ENCODE results near the gene TRIML1. TPM values are rescaled to one million over a fixed set of nuclear protein-coding genes. Genes with fewer than 3 reads are reported as not detected.

The TRIML1 gene
- total and polyA plus RNA-seq, 4 donors = not detected

DNA sequence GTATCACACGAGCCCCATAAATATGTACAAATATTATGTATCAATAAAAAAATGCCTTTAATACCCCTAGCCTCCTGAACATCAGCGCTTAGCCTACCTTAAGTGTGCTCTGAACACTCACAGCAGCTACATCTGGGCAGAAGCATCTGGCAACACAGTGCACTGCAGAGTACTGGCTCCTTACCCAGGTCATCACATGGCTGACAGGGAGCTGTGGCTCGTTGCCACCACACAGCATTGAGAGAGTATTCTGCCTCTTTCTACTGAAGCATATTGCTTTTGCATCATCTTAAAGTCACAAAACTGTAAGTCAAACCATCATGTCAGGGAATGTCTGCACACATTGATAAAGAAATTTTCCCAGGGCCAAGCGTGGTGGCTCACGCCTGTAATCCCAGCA is 55.2 kb downstream of the TRIML1 start:
- no peaks in the 10 kb centered on the region for H3K4me1 ChIP-seq (ENCODE audit: control insufficient read depth in 5 of 5, insufficient read depth in 5 of 5, low read length in 5 of 5)
- TF ChIP-seq, protein P1, sequence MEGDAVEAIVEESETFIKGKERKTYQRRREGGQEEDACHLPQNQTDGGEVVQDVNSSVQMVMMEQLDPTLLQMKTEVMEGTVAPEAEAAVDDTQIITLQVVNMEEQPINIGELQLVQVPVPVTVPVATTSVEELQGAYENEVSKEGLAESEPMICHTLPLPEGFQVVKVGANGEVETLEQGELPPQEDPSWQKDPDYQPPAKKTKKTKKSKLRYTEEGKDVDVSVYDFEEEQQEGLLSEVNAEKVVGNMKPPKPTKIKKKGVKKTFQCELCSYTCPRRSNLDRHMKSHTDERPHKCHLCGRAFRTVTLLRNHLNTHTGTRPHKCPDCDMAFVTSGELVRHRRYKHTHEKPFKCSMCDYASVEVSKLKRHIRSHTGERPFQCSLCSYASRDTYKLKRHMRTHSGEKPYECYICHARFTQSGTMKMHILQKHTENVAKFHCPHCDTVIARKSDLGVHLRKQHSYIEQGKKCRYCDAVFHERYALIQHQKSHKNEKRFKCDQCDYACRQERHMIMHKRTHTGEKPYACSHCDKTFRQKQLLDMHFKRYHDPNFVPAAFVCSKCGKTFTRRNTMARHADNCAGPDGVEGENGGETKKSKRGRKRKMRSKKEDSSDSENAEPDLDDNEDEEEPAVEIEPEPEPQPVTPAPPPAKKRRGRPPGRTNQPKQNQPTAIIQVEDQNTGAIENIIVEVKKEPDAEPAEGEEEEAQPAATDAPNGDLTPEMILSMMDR (IDR thresholded peaks at IDR 0.05; ENCODE audit: control extremely low read depth, extremely low read depth) = no peak
- H3K4me3 ChIP-seq = no peak overlapping the region
- DNase-seq = no peak
- ATAC-seq (ENCODE audit: insufficient read depth, low FRiP score) = no peak
- no peak overlapping the region for H3K27ac ChIP-seq (ENCODE audit: low read depth in 1 of 2, low read length in 1 of 2)
- no peaks in the 10 kb centered on the region for H3K9me3 ChIP-seq (ENCODE audit: control insufficient read depth in 4 of 4, insufficient read depth in 3 of 4, low read length in 3 of 4)
- 91 to 93% methylated on average over 5 of the region's 5 CpGs for whole genome bisulfite sequencing, 2 donors
- no peak overlapping the region for H3K9ac ChIP-seq (ENCODE audit: insufficient read depth in 1 of 2, low read length in 2 of 2)
- H3K27me3 ChIP-seq (ENCODE audit: control insufficient read depth in 3 of 3, insufficient read depth in 3 of 3, low read length in 2 of 3) = no peaks in the 10 kb centered on the region
- no peaks in the 10 kb centered on the region for H3K36me3 ChIP-seq (ENCODE audit: control insufficient read depth in 4 of 4, insufficient read depth in 4 of 4, low read length in 4 of 4)

- TF ChIP-seq, protein P1 (IDR thresholded peaks at IDR 0.05; ENCODE audit: control extremely low read depth, extremely low read depth) = no peak
Measured at GRCh38 chr4:188195389-188195985, 56.2 kb downstream of the TRIML1 start.

GRCh38 chr4:188196134-188196735 is 57.0 kb downstream of the TRIML1 start:
- no peaks in the 10 kb centered on the region for H3K27me3 ChIP-seq (ENCODE audit: control insufficient read depth in 3 of 3, insufficient read depth in 3 of 3, low read length in 2 of 3)
- no peak overlapping the region for H3K4me3 ChIP-seq
- H3K9me3 ChIP-seq (ENCODE audit: control insufficient read depth in 4 of 4, insufficient read depth in 3 of 4, low read length in 3 of 4) = no peaks in the 10 kb centered on the region
- no peaks in the 10 kb centered on the region for H3K36me3 ChIP-seq (ENCODE audit: control insufficient read depth in 4 of 4, insufficient read depth in 4 of 4, low read length in 4 of 4)
- ATAC-seq (ENCODE audit: insufficient read depth, low FRiP score) (peak; percentile 41), DNase-seq (peak; percentile 40 to 69 (median 43))
- H3K9ac ChIP-seq (ENCODE audit: insufficient read depth in 1 of 2, low read length in 2 of 2) = no peak overlapping the region
- TF ChIP-seq, protein P1 (IDR thresholded peaks at IDR 0.05; ENCODE audit: control extremely low read depth, extremely low read depth) = no peak
- WGBS, 2 donors = 44 to 65% methylated on average over 13 of the region's 13 CpGs
- no peak overlapping the region for H3K27ac ChIP-seq (ENCODE audit: low read depth in 1 of 2, low read length in 1 of 2)
- H3K4me1 ChIP-seq (ENCODE audit: control insufficient read depth in 5 of 5, insufficient read depth in 5 of 5, low read length in 5 of 5) = no peaks in the 10 kb centered on the region

More at GRCh38 chr4:188195389-188195985, 56.2 kb downstream of the TRIML1 start:
- Histone ChIP-seq H3K36me3 (ENCODE audit: control insufficient read depth in 4 of 4, insufficient read depth in 4 of 4, low read length in 4 of 4) (no peaks in the 10 kb centered on the region), H3K9me3 (ENCODE audit: control insufficient read depth in 4 of 4, insufficient read depth in 3 of 4, low read length in 3 of 4) (no peaks in the 10 kb centered on the region), H3K4me1 (ENCODE audit: control insufficient read depth in 5 of 5, insufficient read depth in 5 of 5, low read length in 5 of 5) (no peaks in the 10 kb centered on the region), H3K27me3 (ENCODE audit: control insufficient read depth in 3 of 3, insufficient read depth in 3 of 3, low read length in 2 of 3) (no peaks in the 10 kb centered on the region), H3K9ac (ENCODE audit: insufficient read depth in 1 of 2, low read length in 2 of 2) (no peak overlapping the region), H3K27ac (ENCODE audit: low read depth in 1 of 2, low read length in 1 of 2) (no peak overlapping the region), H3K4me3 (no peak overlapping the region)
- ATAC-seq (ENCODE audit: insufficient read depth, low FRiP score) (no peak), DNase-seq (peak; percentile 15 to 50 (median 20))
- 56 to 69% methylated on average over 8 of the region's 8 CpGs for WGBS, 2 donors

Small RNA genes within 50 kb of the gene (small RNA-seq; reads per million reads assigned to genes)
- gene RNU6-173P (ENCODE audit: low replicate concordance) = not detected

Other genes with a start within 250 kb of the TRIML1 start
- under 1 TPM; 0.12 to 0.91 TPM for gene ZFP42, start 143.7 kb upstream of the TRIML1 start, total RNA-seq
- gene ZFP42, start 143.7 kb upstream of the TRIML1 start, polyA plus RNA-seq = under 1 TPM; 0.03 to 0.35 TPM
- gene TRIML2, start 29.8 kb upstream of the TRIML1 start, total RNA-seq = not detected
- gene TRIML2, start 29.8 kb upstream of the TRIML1 start, polyA plus RNA-seq = under 1 TPM; 0.07 to 0.08 TPM

All from lung (tissue), 13 donors.